Measurements from ENCODE around the gene STOML1.
"Not testable (repeated sequence)": the region's sequence is repeated elsewhere in the genome, so short reads cannot be mapped to it uniquely, and the experiment has no call there.

The STOML1 gene

DNA sequence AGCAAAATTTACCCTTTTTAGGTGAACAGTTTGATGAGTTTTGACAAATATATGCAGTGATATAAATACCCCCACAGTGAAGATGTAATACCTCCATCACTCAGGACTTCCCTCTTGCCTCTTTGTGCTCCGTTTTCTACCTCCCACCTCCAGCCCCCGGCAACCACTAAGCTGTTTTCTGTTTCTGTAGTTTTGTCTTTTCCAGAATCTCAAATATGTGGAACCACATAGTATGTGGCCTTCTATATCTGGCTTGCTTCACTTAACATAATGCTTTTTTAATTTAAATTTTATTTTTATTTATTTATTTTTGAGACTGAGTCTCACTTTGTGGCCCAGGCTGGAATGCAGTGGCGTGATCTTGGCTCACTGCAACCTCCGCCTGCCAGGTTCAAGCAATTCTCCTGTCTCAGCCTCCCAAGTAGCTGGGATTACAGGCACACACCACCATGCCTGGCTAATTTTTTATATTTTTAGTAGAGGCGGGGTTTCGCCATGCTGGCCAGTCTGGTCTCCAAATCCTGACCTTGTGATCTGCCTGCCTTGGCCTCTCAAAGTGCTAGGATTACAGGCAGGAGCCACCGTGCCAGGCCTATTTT is 31.5 kb downstream of the STOML1 start:
- DNase-seq (ENCODE audit: low read depth in 2 of 2), result not testable (repeated sequence)

DNA sequence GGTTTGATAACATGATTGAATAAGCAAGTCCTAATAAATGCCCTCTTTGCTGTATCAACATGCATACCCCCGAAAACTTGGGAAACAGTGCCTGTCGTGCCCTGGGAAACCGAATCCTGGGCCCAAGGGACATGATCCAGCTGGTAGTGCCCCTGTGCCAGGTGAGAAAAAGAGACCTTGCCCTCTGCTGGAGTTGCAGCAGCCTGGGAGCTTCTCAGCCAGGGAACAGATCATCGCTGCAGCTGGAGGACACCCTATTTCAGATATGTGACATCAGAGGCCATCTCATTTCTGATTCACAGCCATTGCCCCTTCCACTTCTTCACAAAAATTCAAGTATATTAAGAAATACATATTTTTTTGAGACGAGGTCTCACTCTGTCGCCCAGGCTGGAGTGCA is 32.3 kb downstream of the STOML1 start:
- no peak for DNase-seq (ENCODE audit: low read depth in 2 of 2)

GRCh38 chr15:73959012-73959581 is 33.0 kb downstream of the STOML1 start:
- no peak for DNase-seq (ENCODE audit: low read depth in 2 of 2)

GRCh38 chr15:73957785-73958184 is 34.3 kb downstream of the STOML1 start:
- no peak for DNase-seq (ENCODE audit: low read depth in 2 of 2)

DNA sequence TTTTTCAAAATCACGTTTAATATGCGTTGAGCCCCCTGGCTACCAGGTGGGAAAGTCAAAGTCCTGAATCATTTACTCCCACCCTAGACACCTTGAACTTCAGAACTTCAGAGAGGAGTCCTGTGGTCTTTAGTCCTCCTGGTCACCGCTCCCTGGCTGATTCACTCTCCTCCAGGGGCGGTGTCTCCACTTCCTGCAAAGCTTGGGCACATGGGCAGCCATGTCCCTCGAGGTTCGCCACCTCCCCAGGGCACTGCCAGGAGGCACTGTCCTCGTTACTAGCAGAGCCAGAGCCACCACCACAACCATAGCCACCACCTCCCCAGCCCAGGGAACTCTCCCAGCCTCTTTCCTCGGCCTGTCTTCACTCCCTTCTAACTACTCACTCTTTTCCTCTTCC is 34.8 kb downstream of the STOML1 start:
- DNase-seq (ENCODE audit: low read depth in 2 of 2), result no peak

DNA sequence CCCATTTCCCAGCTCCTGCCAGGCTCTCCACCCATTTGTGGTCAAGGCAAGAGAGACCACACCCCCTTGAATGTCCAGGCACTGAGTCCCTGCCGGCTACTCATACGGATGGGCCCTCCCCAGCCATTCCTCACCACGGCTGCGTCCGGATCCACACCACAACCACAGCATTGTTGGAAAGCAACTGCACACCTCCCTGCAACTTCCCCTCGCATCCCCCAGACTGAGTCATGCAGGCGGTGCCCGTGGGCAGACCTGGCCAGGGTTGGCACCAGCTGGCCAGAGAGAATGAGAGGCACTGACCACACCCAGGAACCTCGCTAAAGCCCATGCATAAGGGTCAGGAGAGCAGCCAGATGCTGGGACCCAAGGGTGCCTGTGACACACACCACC is 35.4 kb downstream of the STOML1 start:
- no peak for DNase-seq (ENCODE audit: low read depth in 2 of 2)

DNA sequence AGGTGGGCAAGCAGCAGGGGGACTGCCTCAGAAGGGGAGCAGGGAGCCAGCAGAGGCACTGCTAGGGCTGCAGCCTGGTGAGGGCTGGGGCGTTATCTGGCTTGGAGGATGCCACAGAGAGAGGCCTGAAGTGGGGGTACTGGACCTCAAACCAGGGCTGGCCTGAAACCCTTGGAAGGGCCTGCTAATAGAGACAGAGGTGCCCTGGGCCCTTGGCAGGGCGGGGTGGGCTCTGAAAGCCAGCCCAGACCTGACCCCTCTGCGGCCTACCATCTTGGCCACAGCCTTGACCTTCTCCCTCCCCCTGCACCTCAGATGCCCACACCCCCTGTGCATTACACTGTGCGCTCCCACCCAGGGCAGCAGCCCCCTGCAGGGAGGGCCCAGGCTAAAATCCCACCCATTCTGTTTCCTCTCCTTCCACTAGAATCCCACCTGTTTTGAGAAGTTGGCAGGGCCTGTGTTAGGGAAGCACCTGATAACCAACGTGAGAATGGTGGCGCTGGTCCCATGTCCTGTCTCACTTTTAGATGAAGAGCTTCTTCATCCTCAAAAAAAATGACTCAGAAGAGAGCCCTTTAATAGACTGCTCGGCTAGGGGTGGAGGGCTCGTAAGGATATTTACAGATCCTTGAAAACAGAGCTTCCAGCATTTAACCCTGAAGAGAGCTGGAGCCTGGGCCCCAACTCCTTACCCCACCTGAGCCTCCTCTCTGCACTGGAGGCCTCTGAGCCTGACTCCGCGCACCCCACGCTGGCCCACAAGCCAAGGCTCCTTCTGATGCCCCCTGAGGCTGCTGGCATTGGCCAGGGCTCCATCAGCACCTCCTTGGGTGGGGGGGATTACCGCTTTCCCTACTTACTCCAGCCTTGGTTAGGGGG is 36.0 kb downstream of the STOML1 start:
- DNase-seq (ENCODE audit: low read depth in 2 of 2), result no peak

- DNase-seq (ENCODE audit: low read depth in 2 of 2), result no peak
Observed at GRCh38 chr15:73955326-73955725, 36.8 kb downstream of the STOML1 start.

- no peak for DNase-seq (ENCODE audit: low read depth in 2 of 2)
Observed at GRCh38 chr15:73954188-73955145, 37.6 kb downstream of the STOML1 start.

- no peak for DNase-seq (ENCODE audit: low read depth in 2 of 2)
Observed at GRCh38 chr15:73952913-73953750, 39.0 kb downstream of the STOML1 start.

DNA sequence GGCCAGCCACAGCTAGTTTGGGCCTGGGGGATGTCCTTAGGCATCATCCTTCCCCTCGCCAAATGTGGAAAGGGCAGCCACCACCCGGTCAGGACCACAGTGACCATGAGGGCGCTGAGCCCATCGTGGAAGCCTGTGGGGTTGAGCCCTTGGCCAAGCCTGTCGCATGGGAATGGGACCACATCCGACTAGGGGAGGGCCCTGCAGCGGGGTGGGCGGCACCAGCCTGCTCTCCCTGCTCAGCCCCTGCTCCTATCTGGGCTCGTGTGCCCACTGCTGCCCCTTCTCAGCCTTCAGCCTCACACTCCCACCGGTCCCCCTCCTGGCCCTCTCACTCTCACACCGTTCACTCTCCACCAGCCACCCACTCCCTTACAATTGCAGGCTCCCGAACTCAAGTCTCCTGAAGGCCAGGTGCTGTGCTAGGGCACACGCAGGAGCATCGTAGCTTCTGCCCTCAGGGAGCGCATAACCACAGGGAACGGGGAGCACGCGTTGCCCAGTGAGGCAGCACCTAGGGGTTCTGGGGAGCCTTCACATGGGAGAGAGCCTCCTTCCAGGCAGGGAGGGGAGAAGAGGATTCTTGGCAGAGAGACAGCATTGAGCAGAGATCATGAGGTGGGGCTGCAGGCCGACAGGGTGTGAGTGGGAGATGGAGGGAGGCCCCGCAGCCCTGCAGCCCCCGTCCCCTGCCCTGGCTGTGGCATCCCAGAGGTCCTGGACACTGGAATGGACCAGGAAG is 39.8 kb downstream of the STOML1 start:
- no peak for DNase-seq (ENCODE audit: low read depth in 2 of 2)

GRCh38 chr15:73951601-73952000 is 40.5 kb downstream of the STOML1 start:
- no peak for DNase-seq (ENCODE audit: low read depth in 2 of 2)

DNA sequence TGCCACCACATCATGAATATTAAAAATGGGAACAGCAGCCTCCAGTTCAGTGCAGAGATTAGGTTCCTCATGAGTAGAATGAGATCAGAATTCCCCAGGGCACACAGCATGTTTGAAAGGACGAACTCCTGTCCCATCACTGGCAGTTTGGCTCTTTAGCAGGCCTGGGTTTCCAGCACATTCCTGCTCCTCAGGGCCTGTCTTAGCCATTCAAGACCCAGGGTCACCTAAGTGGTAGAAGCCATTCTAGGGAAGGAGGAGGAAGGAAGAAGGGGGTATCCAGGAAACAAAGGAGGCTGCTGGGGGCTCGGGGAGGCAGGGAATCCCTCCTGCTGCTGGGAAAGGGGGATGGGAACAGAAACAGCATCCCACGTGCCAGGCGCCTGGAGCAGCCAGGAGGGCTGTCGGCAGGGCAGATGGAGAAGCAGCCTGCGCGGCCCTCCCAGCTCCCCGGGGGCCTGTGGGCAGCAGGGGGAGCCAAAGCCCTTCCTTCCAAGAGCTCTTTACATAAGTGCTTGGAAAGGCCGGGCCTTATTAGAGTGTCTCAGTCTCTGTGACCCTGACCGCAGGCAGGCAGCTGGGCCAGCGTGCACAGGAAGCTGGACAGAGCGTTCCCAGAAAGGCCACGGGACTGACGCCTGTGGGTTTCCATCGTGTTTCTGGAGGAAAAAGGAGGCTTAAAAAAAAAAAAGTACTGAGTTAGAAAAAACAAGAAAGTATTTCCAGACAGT is 41.1 kb downstream of the STOML1 start:
- peak; percentile 33 to 55 for DNase-seq (ENCODE audit: low read depth in 2 of 2)

DNA sequence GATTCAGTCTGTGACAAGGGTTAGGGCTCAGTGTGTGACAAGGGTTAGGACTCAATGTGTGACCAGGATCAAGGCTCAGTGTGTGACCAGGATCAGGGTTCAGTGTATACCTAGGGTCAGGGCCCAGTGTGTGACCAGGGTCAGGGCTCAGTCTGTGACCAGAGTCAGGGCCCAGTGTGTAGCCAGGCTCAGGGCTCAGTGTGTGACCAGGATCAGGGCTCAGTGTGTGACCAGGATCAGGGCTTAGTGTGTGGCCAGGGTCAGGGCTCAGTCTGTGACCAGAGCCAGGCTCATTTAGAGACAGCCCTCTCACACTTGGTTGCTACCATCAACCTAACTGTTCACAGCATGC is 41.6 kb downstream of the STOML1 start:
- no peak for DNase-seq (ENCODE audit: low read depth in 2 of 2)

DNA sequence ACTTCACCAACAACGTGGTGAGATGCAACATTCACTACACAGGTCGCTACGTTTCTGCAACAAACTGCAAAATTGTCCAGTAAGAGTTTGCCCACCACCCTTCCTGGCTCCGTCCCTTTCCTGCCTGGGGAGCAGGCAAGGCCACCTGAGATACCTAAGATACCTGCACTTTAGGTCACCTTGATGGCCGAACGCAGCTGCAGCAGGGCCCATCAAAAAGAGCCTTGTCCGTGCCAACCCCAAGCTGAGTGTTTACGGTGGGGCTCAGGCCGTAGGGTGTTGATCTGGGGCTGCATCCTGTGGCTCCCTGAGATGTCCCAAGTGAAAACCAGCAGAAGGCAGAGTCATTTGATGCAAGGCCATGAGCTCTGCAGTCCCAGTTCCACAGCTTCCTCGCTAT is 42.6 kb downstream of the STOML1 start:
- DNase-seq (ENCODE audit: low read depth in 2 of 2), result no peak

DNA sequence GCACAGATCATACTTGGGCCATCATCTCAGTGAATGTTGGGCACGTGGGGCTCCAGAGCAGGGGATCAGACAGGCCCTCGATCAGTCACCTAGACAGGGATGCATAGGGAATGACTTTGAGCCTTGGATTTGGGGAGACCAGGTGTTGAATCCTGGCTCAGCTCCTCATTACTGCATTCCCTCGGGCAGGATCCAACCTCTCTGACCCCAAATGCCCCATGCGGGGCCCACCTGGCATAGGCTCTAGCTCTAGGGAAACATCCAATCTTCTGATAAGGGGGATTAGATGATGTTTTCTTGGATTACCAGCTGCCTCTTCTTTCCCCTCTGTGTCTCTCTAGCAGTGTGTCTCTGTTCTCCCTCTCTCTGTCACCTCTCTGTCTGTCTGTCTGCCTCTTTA is 43.1 kb downstream of the STOML1 start:
- DNase-seq (ENCODE audit: low read depth in 2 of 2), result no peak

DNA sequence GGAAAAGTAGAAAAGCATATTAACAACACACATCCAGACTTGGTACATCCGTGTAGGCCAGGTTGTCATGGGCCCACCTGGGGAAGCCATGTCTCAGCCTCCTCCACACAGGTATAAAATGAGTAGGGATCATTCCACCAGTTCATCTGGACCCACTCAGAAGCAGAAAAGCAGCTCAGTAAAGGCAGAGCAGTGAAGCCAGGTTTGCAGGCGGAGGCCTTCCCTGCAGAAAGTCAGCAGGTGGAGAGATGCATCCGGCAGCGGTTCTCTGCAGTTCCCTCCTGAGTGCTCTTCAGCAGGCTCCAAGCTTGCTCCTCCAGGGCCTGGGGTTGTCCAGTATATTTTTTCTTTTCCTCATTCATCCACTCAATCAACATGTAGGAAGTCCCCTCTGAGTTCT is 43.7 kb downstream of the STOML1 start:
- DNase-seq (ENCODE audit: low read depth in 2 of 2), result no peak

DNA sequence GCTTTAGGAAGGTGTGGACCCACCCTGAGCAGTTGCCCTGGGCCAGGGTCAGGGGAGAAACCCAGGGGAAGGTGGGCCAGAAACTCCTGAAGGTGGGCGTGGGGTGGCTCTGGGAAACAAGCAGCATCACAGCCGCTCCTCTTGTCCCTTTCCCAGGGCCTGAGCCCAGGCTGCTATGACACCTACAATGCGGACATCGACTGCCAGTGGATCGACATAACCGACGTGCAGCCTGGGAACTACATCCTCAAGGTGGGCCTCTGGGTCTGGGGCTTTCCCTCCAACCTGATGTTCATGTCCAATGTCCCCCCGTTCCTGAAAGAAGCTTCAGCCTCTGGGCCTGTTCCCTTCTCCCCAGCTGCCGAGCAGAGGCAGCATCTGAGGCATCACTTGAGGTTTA is 44.4 kb downstream of the STOML1 start:
- no peak for DNase-seq (ENCODE audit: low read depth in 2 of 2)

DNA sequence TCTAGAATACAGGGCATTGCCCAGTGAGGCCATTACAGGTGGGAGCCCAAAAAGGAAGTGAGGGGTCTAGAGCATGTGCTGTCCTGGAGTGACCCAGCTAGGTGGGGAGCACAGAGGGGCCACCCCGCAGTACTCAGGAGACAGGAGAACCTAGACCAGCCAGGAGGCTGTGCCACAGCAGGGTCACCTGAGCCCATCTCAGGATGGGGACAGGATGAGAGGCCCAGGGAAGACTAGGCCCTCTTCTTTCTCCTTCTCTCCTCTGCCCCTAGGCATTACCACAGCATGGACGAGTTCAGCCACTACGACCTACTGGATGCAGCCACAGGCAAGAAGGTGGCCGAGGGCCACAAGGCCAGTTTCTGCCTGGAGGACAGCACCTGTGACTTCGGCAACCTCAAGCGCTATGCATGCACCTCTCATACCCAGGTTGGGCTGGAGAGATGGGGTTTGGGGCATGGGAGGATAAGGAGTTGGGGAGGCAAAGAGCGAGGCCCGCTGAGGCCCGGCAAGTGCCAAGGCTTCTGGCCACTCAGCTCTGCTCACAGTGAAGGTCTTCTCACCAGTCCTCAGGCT is 45.2 kb downstream of the STOML1 start:
- no peak for DNase-seq (ENCODE audit: low read depth in 2 of 2)
